Progenitor cell of endocrine pancreas (in vitro differentiated cells): Measurements from ENCODE around the gene MLPH. TPM values are rescaled to one million over a fixed set of nuclear protein-coding genes. Genes with fewer than 3 reads are reported as not detected.

ENCODE experiments used
- DNase-seq: peaks from one replicate; pipeline ENCODE4 v3.0.0; 2021; ENCODE audit warnings: low spot score; ENCODE audit not compliant: unreplicated experiment
- H3K27ac Mint-ChIP-seq: 2 replicates; pipeline ENCODE4 v1.8.0; 2021; ENCODE audit warnings: mild to moderate bottlenecking, moderate library complexity, mixed read lengths
- H3K27me3 Mint-ChIP-seq: 2 replicates; pipeline ENCODE4 v1.8.0; 2021; ENCODE audit warnings: mixed read lengths
- H3K36me3 Mint-ChIP-seq: 2 replicates; pipeline ENCODE4 v1.8.0; 2022; ENCODE audit warnings: mixed read lengths; ENCODE audit not compliant: insufficient read depth
- H3K4me1 Mint-ChIP-seq: 2 replicates; pipeline ENCODE4 v1.8.0; 2021; ENCODE audit warnings: low read depth, mixed read lengths
- H3K4me3 Mint-ChIP-seq: 2 replicates; pipeline ENCODE4 v1.8.0; 2021; ENCODE audit warnings: low read depth, mild to moderate bottlenecking, moderate library complexity, mixed read lengths
- H3K9me3 Mint-ChIP-seq: 2 replicates; pipeline ENCODE4 v1.8.0; 2021; ENCODE audit warnings: low read depth, mixed read lengths
- CTCF ChIP-seq: fragments of 200-600 bp; sonication (generic); IDR thresholded peaks from one replicate; pipeline ENCODE4 v1.5.0; 2021; ENCODE audit warnings: antibody characterized with exemption, mild to moderate bottlenecking; ENCODE audit not compliant: unreplicated experiment
- total RNA-seq: library from RNA; stranded (reverse); gene quantifications from 2 replicates; pipeline ENCODE4 v1.2.1, GENCODE V29; 2021

The MLPH gene
- total RNA-seq, 1 donor from 2014 or later, result 1.2 TPM

GRCh38 chr2:237576974-237577373 is 89.9 kb downstream of the MLPH start:
- Mint-ChIP-seq H3K27me3 (no peaks in the 10 kb centered on the region), H3K27ac (no peak overlapping the region), H3K36me3 (peaks cover 10% of the 10 kb centered on the region), H3K4me1 (no peaks in the 10 kb centered on the region), H3K9me3 (no peaks in the 10 kb centered on the region), H3K4me3 (no peak overlapping the region)
- DNase-seq, result no peak
- no peak for TF ChIP-seq CTCF

GRCh38 chr2:237577458-237577857 is 90.4 kb downstream of the MLPH start:
- Mint-ChIP-seq H3K4me1 (peaks cover 1% of the 10 kb centered on the region), H3K4me3 (no peak overlapping the region), H3K27ac (no peak overlapping the region), H3K9me3 (no peaks in the 10 kb centered on the region), H3K27me3 (no peaks in the 10 kb centered on the region), H3K36me3 (peaks cover 10% of the 10 kb centered on the region)
- no peak for DNase-seq
- no peak for TF ChIP-seq CTCF

GRCh38 chr2:237577956-237578870 is 91.2 kb downstream of the MLPH start:
- DNase-seq, result no peak
- Mint-ChIP-seq H3K4me1 (peaks cover 1% of the 10 kb centered on the region), H3K4me3 (no peak overlapping the region), H3K36me3 (peaks cover 10% of the 10 kb centered on the region), H3K9me3 (no peaks in the 10 kb centered on the region), H3K27ac (no peak overlapping the region), H3K27me3 (no peaks in the 10 kb centered on the region)
- no peak for TF ChIP-seq CTCF

- Mint-ChIP-seq H3K27me3 (no peaks in the 10 kb centered on the region), H3K4me1 (peaks cover 1% of the 10 kb centered on the region), H3K4me3 (no peak overlapping the region), H3K36me3 (peaks cover 8% of the 10 kb centered on the region), H3K27ac (no peak overlapping the region), H3K9me3 (no peaks in the 10 kb centered on the region)
- TF ChIP-seq CTCF, result no peak
- no peak for DNase-seq
These were observed 94.3 kb downstream of the MLPH start for GRCh38 chr2:237581326-237581725.

- Mint-ChIP-seq H3K4me3 (no peak overlapping the region), H3K9me3 (no peaks in the 10 kb centered on the region), H3K36me3 (peaks cover 8% of the 10 kb centered on the region), H3K4me1 (peaks cover 1% of the 10 kb centered on the region), H3K27ac (peak overlapping the region; percentile 56), H3K27me3 (no peaks in the 10 kb centered on the region)
- peak; percentile 39 for TF ChIP-seq CTCF
- no peak for DNase-seq
These were observed 95.0 kb downstream of the MLPH start for GRCh38 chr2:237581751-237582746.
